MCF 10A (cell line): ENCODE data around the gene ST14. TPM values are rescaled to one million over a fixed set of nuclear protein-coding genes. Genes with fewer than 3 reads are reported as not detected.

Experiments
- BruUV-seq: library from RNA; stranded (reverse); fragments of 400-500 nt; replicated peaks from 2 replicates; lab custom pipeline; 2021; lab: Mats Ljungman, UMichigan
- CTCF ChIA-PET: fragments of 300-600 bp; sonication (Branson Sonifier 250); formaldehyde crosslinking; extraction: SDS; loops from one replicate; lab custom pipeline; 2021; ENCODE audit warnings: antibody characterized with exemption, inconsistent platforms; lab: Yijun Ruan, JAX
- POLR2A ChIA-PET: fragments of 300-600, 350-650 bp; sonication (Branson Sonifier 250); formaldehyde crosslinking; extraction: SDS; loops from one replicate; lab custom pipeline; 2020; ENCODE audit warnings: antibody characterized with exemption, inconsistent platforms; lab: Yijun Ruan, JAX
- DNase-seq: peaks from one replicate; pipeline ENCODE4 v3.0.0-alpha.2; 2018; ENCODE audit not compliant: unreplicated experiment
- H3K27ac Mint-ChIP-seq: one replicate; pipeline ENCODE4 v1.8.0; 2022; ENCODE audit warnings: mild to moderate bottlenecking, low read depth, mixed read lengths; ENCODE audit not compliant: unreplicated experiment
- H3K27me3 Mint-ChIP-seq: one replicate; pipeline ENCODE4 v1.8.0; 2022; ENCODE audit warnings: mixed read lengths; ENCODE audit not compliant: insufficient read depth, unreplicated experiment
- H3K36me3 Mint-ChIP-seq: one replicate; pipeline ENCODE4 v1.8.0; 2022; ENCODE audit warnings: mild to moderate bottlenecking, moderate library complexity, mixed read lengths; ENCODE audit not compliant: insufficient read depth, unreplicated experiment
- H3K4me1 Mint-ChIP-seq: one replicate; pipeline ENCODE4 v1.8.0; 2022; ENCODE audit warnings: mixed read lengths; ENCODE audit not compliant: insufficient read depth, unreplicated experiment
- H3K4me3 Mint-ChIP-seq: one replicate; pipeline ENCODE4 v1.8.0; 2022; ENCODE audit warnings: mild to moderate bottlenecking, moderate library complexity, mixed read lengths; ENCODE audit not compliant: unreplicated experiment
- H3K9me3 Mint-ChIP-seq: one replicate; pipeline ENCODE4 v1.8.0; 2022; ENCODE audit warnings: mixed read lengths; ENCODE audit not compliant: unreplicated experiment
- CTCF ChIP-seq: fragments of 200-600 bp; IDR thresholded peaks from one replicate; pipeline ENCODE4 v1.8.0; 2022; ENCODE audit warnings: antibody characterized with exemption, mild to moderate bottlenecking; ENCODE audit not compliant: unreplicated experiment
- intact Hi-C: fragments of 100-400 bp; cut with micrococcal nuclease; formaldehyde crosslinking; loops from 2 replicates; pipeline ENCODE4 v1.14.1; 2022
- total RNA-seq: library from RNA; stranded (reverse); gene quantifications from 2 replicates; pipeline ENCODE4 v1.2.3, GENCODE V29; 2022

The ST14 gene
- total RNA-seq, 1 experiment from 2014 or later: 27.2 TPM

GRCh38 chr11:130211144-130211543 lies 51.6 kb downstream of the ST14 start:
- no TSS peak for BruUV-seq
- intact Hi-C loops: no loop called here
- ChIA-PET CTCF (interaction anchor here (0.6 to 1.8 kb wide), 6 partner anchors 9 to 669 kb away, joined by 3 to 6 read pairs (median 3); no protein-coding TSS in a partner anchor), POLR2A (interaction anchor here (0.5 kb wide), 1 partner anchor 195 kb away, joined by 3 read pairs; no protein-coding TSS in a partner anchor)
- Mint-ChIP-seq H3K27ac (no peak overlapping the region), H3K36me3 (peaks cover 5% of the 10 kb centered on the region), H3K27me3 (no peaks in the 10 kb centered on the region), H3K9me3 (no peaks in the 10 kb centered on the region), H3K4me3 (no peak overlapping the region), H3K4me1 (no peaks in the 10 kb centered on the region)
- TF ChIP-seq CTCF: no peak
- no peak for DNase-seq

GRCh38 chr11:130211781-130212401 lies 52.3 kb downstream of the ST14 start:
- Mint-ChIP-seq H3K4me3 (no peak overlapping the region), H3K4me1 (no peaks in the 10 kb centered on the region), H3K27me3 (no peaks in the 10 kb centered on the region), H3K36me3 (peaks cover 5% of the 10 kb centered on the region), H3K27ac (no peak overlapping the region), H3K9me3 (no peaks in the 10 kb centered on the region)
- CTCF ChIA-PET: interaction anchor here (0.6 to 1.6 kb wide), 24 partner anchors 9 to 668 kb away, joined by 3 to 33 read pairs (median 4); no protein-coding TSS in a partner anchor
- intact Hi-C loops: loop anchor here (2.0 kb wide), 2 partner anchors 427 to 651 kb away; no protein-coding TSS in a partner anchor
- no TSS peak for BruUV-seq
- POLR2A ChIA-PET: interaction anchor here (0.9 kb wide), 1 partner anchor 49 kb away, joined by 3 read pairs; no protein-coding TSS in a partner anchor
- DNase-seq: no peak
- TF ChIP-seq CTCF: no peak

GRCh38 chr11:130212431-130212961 lies 52.9 kb downstream of the ST14 start:
- H3K27ac Mint-ChIP-seq: no peak overlapping the region
- TF ChIP-seq CTCF: no peak
- intact Hi-C loops: loop anchor here (2.0 kb wide), 2 partner anchors 428 to 650 kb away; no protein-coding TSS in a partner anchor
- ChIA-PET POLR2A (interaction anchor here (0.9 kb wide), 1 partner anchor 50 kb away, joined by 3 read pairs; no protein-coding TSS in a partner anchor), CTCF (interaction anchor here (0.6 to 1.6 kb wide), 43 partner anchors 9 to 682 kb away, joined by 3 to 33 read pairs (median 4); no protein-coding TSS in a partner anchor)
- BruUV-seq: no TSS peak
- H3K27me3 Mint-ChIP-seq: no peaks in the 10 kb centered on the region
- DNase-seq: no peak
- peaks cover 5% of the 10 kb centered on the region for H3K36me3 Mint-ChIP-seq
- H3K4me3 Mint-ChIP-seq: no peak overlapping the region
- no peaks in the 10 kb centered on the region for H3K9me3 Mint-ChIP-seq
- no peaks in the 10 kb centered on the region for H3K4me1 Mint-ChIP-seq
